ENCODE data around the gene ZBTB43.
A peak's percentile ranks its signal among the peaks of the same experiment; 100 is the strongest.
"Not testable (repeated sequence)": the region's sequence is repeated elsewhere in the genome, so short reads cannot be mapped to it uniquely, and the experiment has no call there.

Gene ZBTB43

GRCh38 chr9:126777733-126778132 is 27.1 kb upstream of the ZBTB43 start:
- H3F3A ChIP-seq (ENCODE audit: insufficient read depth): no peaks in the 10 kb centered on the region
- no peaks in the 10 kb centered on the region for H3K27me3 ChIP-seq (ENCODE audit: low read length)
- H3K27ac ChIP-seq (ENCODE audit: low read depth, low read length): no peak overlapping the region
- H3K36me3 ChIP-seq (ENCODE audit: low read length): no peaks in the 10 kb centered on the region
- H3K9ac ChIP-seq (ENCODE audit: low read length): no peak overlapping the region
- no peak for TF ChIP-seq EZH2phosphoT487 (conservative IDR thresholded peaks at IDR 0.05; ENCODE audit: low read length)
- TF ChIP-seq, protein P1, sequence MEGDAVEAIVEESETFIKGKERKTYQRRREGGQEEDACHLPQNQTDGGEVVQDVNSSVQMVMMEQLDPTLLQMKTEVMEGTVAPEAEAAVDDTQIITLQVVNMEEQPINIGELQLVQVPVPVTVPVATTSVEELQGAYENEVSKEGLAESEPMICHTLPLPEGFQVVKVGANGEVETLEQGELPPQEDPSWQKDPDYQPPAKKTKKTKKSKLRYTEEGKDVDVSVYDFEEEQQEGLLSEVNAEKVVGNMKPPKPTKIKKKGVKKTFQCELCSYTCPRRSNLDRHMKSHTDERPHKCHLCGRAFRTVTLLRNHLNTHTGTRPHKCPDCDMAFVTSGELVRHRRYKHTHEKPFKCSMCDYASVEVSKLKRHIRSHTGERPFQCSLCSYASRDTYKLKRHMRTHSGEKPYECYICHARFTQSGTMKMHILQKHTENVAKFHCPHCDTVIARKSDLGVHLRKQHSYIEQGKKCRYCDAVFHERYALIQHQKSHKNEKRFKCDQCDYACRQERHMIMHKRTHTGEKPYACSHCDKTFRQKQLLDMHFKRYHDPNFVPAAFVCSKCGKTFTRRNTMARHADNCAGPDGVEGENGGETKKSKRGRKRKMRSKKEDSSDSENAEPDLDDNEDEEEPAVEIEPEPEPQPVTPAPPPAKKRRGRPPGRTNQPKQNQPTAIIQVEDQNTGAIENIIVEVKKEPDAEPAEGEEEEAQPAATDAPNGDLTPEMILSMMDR (IDR thresholded peaks at IDR 0.05; ENCODE audit: insufficient read depth, low read length, poor library complexity, severe bottlenecking): no peak
- no peaks in the 10 kb centered on the region for H3K79me2 ChIP-seq (ENCODE audit: insufficient read depth, low read length)
- no peaks in the 10 kb centered on the region for H4K20me1 ChIP-seq (ENCODE audit: low read depth, low read length)
- no peaks in the 10 kb centered on the region for H3K9me2 ChIP-seq (replicated peaks; ENCODE audit: insufficient read depth, low read length)
- H3K9me3 ChIP-seq (ENCODE audit: insufficient read depth, low read length): no peaks in the 10 kb centered on the region
- no peak overlapping the region for H3K4me3 ChIP-seq (ENCODE audit: insufficient read depth, low read length, poor library complexity, severe bottlenecking)
- H3K4me2 ChIP-seq (ENCODE audit: low read depth, low read length, poor library complexity, severe bottlenecking): no peak overlapping the region
- no peak overlapping the region for H2AFZ ChIP-seq (ENCODE audit: low read depth, low read length, severe bottlenecking)

DNA sequence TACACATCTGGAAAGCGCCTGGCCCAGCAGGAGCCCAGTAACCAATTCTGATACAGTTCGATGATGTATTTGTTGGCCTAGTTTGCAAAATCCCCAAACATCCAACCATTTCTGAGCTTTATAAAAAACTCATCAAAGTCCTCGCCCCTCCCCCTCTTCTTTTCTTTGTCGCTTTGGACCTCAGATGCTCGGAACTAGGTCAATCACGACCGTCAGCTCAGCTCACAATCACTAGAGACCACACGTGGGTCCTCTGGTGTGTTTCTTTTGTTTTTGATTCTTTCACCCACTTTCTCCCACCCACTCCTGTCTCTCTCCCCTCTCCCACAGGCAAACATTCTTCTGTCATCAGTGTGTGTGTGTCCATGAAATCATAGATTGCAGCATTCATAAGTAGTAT is 26.7 kb upstream of the ZBTB43 start:
- no peaks in the 10 kb centered on the region for H3K9me2 ChIP-seq (replicated peaks; ENCODE audit: insufficient read depth, low read length)

DNA sequence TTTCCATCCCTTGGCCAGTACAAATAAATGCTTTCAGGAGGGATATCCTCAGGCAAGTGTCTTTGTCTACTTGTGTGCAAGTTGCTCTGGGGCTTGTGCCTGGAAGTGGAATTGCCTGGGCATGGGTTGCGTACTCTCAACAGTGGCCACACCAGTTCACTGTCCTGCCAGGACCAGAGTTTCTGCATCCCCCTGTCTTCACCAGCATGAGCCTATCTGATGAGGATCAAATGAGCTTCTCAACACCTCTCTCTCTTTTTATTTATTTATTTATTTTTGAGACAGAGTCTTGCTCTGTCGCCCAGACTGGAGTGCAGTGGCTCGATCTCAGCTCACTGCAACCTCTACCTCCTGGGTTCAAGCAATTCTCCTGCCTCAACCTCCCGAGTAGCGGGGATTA is 26.1 kb upstream of the ZBTB43 start:
- H3K9me2 ChIP-seq (replicated peaks; ENCODE audit: insufficient read depth, low read length); H2AFZ ChIP-seq (ENCODE audit: low read depth, low read length, severe bottlenecking); H3F3A ChIP-seq (ENCODE audit: insufficient read depth); H3K9ac ChIP-seq (ENCODE audit: low read length); H3K27me3 ChIP-seq (ENCODE audit: low read length); H3K27ac ChIP-seq (ENCODE audit: low read depth, low read length); H3K4me3 ChIP-seq (ENCODE audit: insufficient read depth, low read length, poor library complexity, severe bottlenecking); H3K4me2 ChIP-seq (ENCODE audit: low read depth, low read length, poor library complexity, severe bottlenecking); H3K9me3 ChIP-seq (ENCODE audit: insufficient read depth, low read length); H3K36me3 ChIP-seq (ENCODE audit: low read length); H3K79me2 ChIP-seq (ENCODE audit: insufficient read depth, low read length); H4K20me1 ChIP-seq (ENCODE audit: low read depth, low read length): not testable (repeated sequence)

More for the DNA sequence above, 26.7 kb upstream of the ZBTB43 start:
- Histone ChIP-seq H3K36me3 (ENCODE audit: low read length) (no peaks in the 10 kb centered on the region), H4K20me1 (ENCODE audit: low read depth, low read length) (no peaks in the 10 kb centered on the region), H3K4me2 (ENCODE audit: low read depth, low read length, poor library complexity, severe bottlenecking) (no peak overlapping the region), H3F3A (ENCODE audit: insufficient read depth) (no peaks in the 10 kb centered on the region), H3K9ac (ENCODE audit: low read length) (no peak overlapping the region), H3K27me3 (ENCODE audit: low read length) (no peaks in the 10 kb centered on the region), H3K27ac (ENCODE audit: low read depth, low read length) (no peak overlapping the region), H3K79me2 (ENCODE audit: insufficient read depth, low read length) (no peaks in the 10 kb centered on the region), H3K4me3 (ENCODE audit: insufficient read depth, low read length, poor library complexity, severe bottlenecking) (no peak overlapping the region), H2AFZ (ENCODE audit: low read depth, low read length, severe bottlenecking) (no peak overlapping the region), H3K9me3 (ENCODE audit: insufficient read depth, low read length) (no peaks in the 10 kb centered on the region)
- TF ChIP-seq, protein P1 (IDR thresholded peaks at IDR 0.05; ENCODE audit: insufficient read depth, low read length, poor library complexity, severe bottlenecking): no peak
- no peak for TF ChIP-seq EZH2phosphoT487 (conservative IDR thresholded peaks at IDR 0.05; ENCODE audit: low read length)

DNA sequence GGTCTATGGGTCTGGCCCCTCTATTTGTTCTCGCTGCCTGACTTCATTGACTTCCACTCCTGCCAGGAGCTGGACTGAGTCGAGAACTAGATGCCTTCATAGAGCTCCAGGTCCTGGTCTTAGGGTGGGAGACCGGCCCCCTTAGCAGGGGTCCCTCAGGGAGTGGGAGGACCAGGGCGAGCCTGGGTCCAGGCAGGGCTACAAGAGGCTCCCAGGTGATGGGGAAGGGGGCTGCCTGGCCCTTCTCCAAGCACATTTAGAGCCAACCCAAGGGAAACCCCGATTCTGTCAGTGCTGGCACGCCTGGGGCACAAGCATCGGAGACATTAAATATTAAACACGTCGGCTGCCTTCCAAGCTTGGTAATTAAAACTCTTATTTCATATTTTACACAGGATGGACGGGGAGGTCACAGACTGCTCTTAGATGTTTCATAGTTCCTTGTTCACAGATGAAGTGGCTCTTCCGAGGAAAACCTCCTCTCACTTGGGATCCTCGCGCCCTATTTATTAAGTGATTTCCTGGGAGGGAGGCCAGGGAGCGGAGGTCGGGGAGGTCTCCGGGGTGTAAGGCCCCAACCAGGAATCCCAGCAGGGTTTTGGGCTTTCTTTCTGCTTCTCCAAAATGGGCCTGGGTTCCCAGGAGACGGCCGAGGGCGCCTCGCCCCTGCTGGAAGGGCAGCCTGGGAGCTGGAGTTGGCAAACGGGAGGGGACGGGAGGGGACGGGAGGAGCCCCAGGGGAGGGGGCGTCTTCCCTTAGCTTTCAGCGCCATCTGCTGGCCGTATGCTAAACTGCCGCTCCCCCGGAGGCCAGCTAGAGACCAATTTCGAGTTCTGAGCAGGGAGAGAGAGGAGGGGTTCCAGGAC is 23.4 kb upstream of the ZBTB43 start:
- no peak overlapping the region for H3K9ac ChIP-seq (ENCODE audit: low read length)
- H3K9me3 ChIP-seq (ENCODE audit: insufficient read depth, low read length): no peaks in the 10 kb centered on the region
- no peaks in the 10 kb centered on the region for H3K27me3 ChIP-seq (ENCODE audit: low read length)
- no peaks in the 10 kb centered on the region for H3K9me2 ChIP-seq (replicated peaks; ENCODE audit: insufficient read depth, low read length)
- H3K4me2 ChIP-seq (ENCODE audit: low read depth, low read length, poor library complexity, severe bottlenecking): no peak overlapping the region
- H4K20me1 ChIP-seq (ENCODE audit: low read depth, low read length): no peaks in the 10 kb centered on the region
- H3K4me3 ChIP-seq (ENCODE audit: insufficient read depth, low read length, poor library complexity, severe bottlenecking): no peak overlapping the region
- no peak overlapping the region for H2AFZ ChIP-seq (ENCODE audit: low read depth, low read length, severe bottlenecking)
- no peaks in the 10 kb centered on the region for H3F3A ChIP-seq (ENCODE audit: insufficient read depth)
- no peaks in the 10 kb centered on the region for H3K79me2 ChIP-seq (ENCODE audit: insufficient read depth, low read length)
- H3K36me3 ChIP-seq (ENCODE audit: low read length): no peaks in the 10 kb centered on the region
- no peak for TF ChIP-seq EZH2phosphoT487 (conservative IDR thresholded peaks at IDR 0.05; ENCODE audit: low read length)
- TF ChIP-seq, protein P1 (IDR thresholded peaks at IDR 0.05; ENCODE audit: insufficient read depth, low read length, poor library complexity, severe bottlenecking): peak; percentile 74
- no peak overlapping the region for H3K27ac ChIP-seq (ENCODE audit: low read depth, low read length)
